HG03097 (cell line): ENCODE measurements around the gene LSM8.
A peak's percentile ranks its signal among the peaks of the same experiment; 100 is the strongest.
"Not testable (repeated sequence)": the region's sequence is repeated elsewhere in the genome, so short reads cannot be mapped to it uniquely, and the experiment has no call there.

ENCODE experiments used
- ATAC-seq: cut with Tn5 transposase; IDR thresholded peaks from one replicate; pipeline ENCODE4 v1.9.1; 2021; ENCODE audit not compliant: unreplicated experiment, low FRiP score

LSM8 gene

DNA sequence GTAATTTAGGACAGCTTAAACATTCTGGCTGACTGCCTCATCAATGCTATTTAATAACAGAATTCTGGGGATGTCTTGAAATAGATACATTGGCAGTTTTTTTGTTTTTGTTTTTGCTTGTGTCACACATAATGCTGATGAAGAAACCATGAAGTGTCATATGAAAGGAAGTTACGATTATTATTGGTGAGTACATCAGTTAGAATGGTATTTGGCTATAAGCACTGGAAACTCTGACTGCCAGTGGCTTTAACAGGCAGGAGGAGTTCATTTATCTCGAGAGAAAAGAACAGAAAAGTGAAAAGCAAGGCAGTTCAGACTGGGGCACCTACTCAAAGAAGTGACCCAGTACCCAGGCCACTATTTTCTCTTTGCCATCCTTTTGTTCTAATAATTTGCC is 18.1 kb downstream of the LSM8 start:
- ATAC-seq, result no peak

DNA sequence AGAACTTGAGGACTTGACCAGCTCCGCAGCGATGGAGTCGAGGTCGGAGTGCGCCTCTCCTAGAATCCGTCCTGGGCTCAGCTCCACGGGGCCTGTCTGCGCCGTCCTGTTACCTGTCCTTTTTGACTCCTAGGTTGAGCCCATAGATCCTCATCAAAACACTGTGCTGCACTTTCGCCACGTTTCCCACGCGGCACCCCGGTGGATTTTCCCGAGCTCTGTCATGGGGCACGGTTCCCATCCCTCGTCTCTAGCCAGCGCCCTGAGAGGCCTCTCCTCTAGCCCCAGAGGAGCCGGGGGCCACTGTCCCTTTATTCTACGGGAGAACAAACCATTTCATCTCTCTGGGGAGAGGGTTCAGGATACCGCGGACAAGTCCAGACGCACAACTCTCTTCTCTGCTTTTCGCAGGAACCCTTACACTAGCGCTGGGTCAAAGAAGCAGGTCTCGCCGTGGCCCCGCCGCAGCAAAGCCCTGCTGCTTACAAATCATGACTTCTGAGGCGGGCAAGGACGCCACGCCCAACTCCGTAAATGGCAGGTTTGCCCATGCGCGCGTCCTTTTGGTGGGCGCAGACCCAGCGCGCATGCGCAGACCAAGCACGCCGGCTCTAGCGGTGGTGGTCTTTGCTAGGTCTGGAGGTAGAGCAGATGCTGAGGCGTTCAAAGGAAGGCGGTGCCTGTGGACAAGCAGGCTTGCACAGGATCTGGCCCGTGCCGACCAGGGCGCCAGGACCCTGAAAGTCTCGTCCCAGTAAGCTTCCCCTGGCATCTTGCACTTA is 30.3 kb downstream of the LSM8 start:
- ATAC-seq, result peak; percentile 93

- peak; percentile 14 for ATAC-seq
These were observed 30.8 kb downstream of the LSM8 start for GRCh38 chr7:118214833-118215182.

DNA sequence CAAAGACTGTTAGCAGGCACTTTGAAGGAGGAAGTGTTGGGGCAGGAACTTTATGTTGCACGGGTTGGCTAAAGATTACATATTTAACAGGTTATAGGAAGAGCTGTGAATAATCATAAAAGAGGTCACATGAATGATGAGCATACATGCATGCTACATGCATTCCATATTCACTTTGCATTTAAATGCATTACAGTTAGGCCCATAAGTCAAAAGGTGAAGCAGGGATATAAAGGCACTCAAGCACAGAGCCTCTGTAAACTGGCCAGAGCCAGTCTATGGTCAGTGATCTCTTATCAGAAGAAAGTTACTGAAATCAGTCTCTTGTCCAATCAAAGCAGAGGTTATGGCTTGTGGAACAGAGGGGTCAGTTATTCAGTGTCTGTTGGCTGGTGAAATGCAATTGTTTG is 33.3 kb downstream of the LSM8 start:
- no peak for ATAC-seq

DNA sequence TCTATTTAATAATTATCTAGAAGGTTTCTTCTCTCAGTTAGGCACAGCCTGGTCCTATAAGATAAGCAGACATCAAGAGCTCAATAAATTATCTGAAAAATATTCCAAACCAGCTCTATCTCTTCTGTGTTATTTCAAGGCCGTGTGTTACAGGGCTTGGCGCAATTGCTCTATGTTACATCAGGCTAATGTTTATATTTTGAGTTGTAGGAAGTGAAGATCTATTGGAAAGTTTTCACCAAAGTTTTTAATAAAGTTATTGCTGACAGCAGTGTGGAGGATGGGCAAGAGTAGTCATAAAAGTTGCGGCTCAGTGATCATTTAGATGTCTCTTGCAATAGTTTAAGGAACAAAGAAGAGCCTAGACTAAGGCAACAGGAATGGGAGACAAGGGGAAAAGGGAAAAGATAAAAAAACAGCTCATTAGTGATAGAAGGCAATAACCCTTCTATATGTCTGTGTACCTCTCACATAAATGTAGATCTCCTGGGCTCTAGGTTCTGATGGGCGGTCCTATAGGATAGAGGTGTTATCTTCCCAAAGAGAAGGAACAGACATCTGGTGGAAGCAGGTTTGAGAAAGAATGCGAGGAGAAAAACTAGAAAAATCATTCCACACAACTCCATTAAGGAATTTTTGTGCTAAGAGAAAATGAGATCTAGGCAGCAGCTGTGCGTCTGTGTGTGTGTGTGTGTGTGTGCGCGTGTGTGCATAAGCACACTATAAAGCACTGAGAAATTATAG is 34.6 kb downstream of the LSM8 start:
- no peak for ATAC-seq

DNA sequence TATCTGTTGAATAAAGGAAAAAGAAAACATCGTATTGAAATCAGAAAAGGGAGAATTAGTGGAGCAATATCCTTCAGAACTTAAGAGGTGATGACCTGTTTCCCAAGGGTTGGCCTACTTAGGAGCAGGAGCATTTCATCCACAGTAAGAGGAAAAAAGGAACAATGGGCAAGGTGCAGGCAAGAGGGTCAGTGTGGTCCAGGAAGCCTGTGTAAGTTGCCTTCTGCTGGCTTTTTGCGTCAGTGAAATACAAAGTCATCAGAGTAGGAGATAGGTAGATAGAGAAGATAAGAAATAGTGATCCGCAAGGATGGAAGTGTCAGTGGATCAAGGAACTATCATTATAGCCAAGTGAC is 35.2 kb downstream of the LSM8 start:
- ATAC-seq, result no peak

DNA sequence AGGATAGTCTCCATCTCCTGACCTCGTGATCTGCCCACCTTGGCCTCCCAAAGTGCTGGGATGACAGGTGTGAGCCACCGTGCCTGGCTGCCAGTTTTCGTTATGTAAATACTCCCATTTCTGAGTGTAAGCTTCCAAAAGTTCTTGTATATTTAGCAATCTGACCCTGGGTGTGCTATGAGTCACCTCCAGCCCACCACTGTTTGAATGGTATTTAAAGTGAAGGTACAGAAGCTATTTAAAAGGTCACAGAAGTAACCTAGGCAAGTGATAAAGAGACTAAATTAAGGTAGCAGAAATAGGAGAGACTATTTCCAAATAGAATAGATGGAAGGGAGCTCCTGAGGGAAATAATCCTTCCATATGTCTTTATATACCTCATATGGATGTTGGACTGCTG is 36.6 kb downstream of the LSM8 start:
- ATAC-seq, result no peak

DNA sequence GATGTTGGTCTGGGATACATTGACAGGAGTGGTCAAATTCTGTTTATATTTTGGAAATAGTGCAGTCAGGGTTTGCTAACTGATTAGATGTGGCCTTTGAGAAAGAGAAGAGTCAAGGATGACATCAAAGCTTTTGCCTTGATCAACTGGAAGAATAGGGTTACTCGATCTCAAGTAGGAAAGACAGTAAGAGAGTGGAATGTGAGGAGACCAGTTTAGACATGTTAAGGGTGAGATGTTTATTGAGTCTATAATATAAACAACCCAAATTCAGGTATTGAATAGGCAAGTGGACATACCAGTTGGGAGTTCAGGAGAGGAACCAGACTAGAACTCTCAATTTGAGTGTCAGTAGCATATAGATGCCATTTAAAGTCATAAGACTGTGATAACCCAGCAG is 38.6 kb downstream of the LSM8 start:
- no peak for ATAC-seq

- no peak for ATAC-seq
These were observed 40.6 kb downstream of the LSM8 start, which contains the start of gene ANKRD7 for GRCh38 chr7:118224521-118224920. ANKRD7 (plus strand) TSS chr7:118224704; CDS start chr7:118224831, 127 bp downstream.

GRCh38 chr7:118232837-118233236 is 48.9 kb downstream of the LSM8 start:
- no peak for ATAC-seq

DNA sequence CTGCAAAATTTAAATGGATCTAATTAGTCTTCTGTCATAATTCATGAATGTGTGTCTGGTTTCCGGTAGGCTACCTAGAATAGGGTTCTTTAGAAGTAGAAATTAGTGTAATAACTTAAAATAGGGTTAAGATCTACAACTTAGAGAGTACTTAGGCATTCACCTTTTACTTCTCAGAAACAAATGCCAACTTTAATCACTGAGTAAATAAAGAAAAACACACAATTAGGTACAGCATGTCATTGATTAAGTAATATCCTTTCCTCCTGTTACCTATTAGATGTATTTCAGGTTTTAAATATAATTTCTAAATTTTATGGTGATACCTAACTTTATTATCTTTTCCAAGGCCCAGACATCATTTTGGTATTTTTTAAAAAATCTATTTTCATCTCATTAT is 49.8 kb downstream of the LSM8 start:
- no peak for ATAC-seq

DNA sequence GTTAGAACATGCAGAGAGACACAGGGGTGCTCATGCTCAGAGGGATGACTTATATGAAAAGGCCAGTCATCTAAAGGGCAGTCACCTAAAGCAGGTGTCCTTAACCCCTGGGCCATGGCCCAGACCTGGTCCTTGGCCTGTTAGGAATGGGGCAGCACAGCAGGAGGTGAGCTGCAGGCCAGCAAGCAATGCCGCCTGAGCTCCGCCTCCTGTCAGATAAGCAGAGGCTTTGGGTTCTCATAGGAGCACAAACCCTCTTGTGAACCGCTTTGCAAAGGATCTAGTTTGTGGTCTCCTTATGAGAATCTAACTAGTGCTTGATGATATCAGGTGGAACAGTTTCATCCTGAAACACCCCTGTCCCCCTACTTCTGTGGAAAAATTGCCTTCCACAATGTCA is 55.0 kb downstream of the LSM8 start:
- ATAC-seq, result no peak

DNA sequence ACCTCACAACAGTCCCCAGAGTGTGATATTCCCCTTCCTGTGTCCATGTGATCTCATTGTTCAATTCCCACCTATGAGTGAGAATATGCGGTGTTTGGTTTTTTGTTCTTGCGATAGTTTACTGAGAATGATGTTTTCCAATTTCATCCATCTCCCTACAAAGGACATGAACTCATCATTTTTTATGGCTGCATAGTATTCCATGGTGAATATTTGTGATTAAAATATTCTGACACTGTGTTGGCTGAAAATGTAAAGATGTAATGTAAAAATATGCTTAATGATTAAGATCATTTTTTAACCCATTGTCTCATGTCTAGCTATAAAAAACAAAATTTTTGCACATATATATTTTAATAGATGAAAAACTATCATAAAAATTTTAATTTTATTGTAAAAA is 56.4 kb downstream of the LSM8 start:
- not testable (repeated sequence) for ATAC-seq
